HFF-Myc (cell line): ENCODE results near the gene NFE2L3.

Source experiments
- DNase-seq: peaks from one replicate; pipeline ENCODE4 v3.0.0-alpha.2; 2011; ENCODE audit warnings: low read depth; ENCODE audit errors: extremely low read depth
- H3K4me3 ChIP-seq: replicated peaks from 2 replicates; pipeline ENCODE4 v1.5.1; 2011; ENCODE audit warnings: low read depth, mild to moderate bottlenecking, control low read depth, low read length
- CTCF ChIP-seq: IDR thresholded peaks from 2 replicates; pipeline ENCODE4 v1.5.1; 2012; ENCODE audit warnings: mild to moderate bottlenecking, low read depth, low read length, control low read depth; ENCODE audit errors: missing control alignments

The NFE2L3 gene

DNA sequence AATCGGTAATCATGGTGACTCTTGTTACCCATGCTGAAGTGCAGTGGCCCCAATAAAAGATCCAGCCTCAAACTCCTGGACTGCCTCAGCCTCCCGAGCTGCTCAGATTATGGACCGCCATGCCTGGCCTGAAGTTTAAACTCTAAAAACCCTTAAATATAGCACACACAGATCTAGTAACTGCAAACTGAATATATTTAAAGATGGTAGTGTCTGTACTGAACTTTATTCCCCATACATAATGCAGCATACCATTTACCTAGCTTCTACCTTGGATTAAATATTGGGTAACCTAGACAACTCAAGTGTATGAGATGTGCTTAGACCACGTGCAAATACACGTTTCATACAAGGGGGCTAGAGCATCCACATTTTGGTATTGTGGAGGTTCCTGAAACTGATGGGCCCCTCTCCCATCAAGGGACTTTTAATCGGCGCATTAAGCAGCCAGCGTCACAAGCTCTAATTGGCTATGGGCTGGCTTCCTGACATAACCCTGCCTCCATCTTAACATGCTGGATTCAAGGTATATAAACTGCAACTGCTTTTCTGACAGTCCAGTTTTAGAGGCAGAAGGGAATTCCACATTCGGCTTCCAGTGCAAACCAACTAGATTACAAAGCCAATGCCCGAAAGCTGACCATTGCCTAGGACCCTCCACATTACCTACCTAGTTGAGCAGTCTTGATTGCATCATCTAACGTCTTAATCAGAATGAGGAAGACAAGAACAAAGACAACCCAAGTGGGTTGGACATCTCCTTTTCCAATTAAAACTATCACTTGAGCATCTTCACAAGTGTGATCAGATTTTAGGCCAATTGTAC is 35.6 kb downstream of the NFE2L3 start:
- no peak for TF ChIP-seq CTCF
- DNase-seq = no peak
- H3K4me3 ChIP-seq = no peak overlapping the region

- TF ChIP-seq CTCF = no peak
- H3K4me3 ChIP-seq = no peak overlapping the region
- no peak for DNase-seq
These were observed 36.4 kb downstream of the NFE2L3 start for GRCh38 chr7:26188206-26188956.

DNA sequence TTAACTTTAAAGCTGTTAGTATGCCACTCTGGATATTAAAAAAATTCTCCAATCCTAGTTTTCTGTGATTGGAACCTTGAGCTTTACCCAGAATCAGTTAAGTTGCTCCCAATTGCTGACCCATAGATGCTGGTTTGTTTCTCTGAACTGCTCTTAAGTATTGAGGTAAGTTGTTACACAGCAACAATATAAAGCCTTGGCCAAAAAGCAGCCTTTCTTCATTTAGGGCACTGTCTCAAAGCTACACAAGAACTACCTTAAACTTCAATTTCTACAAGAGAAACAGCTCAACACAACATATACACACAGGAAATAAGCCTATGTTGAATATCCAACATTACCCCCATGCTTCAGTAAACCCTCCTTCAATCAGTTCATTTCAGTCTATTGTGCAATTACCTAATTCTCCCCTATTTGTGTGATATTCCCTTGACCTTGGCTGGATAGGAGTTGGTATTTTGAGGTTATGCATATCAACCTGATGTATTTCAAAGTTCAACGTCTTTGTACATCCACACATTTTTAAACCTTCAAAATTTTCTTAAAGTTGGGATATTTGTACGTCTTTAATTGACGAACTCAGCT is 37.1 kb downstream of the NFE2L3 start:
- no peak overlapping the region for H3K4me3 ChIP-seq
- no peak for DNase-seq
- TF ChIP-seq CTCF = no peak

- TF ChIP-seq CTCF = no peak
- DNase-seq = no peak
- no peak overlapping the region for H3K4me3 ChIP-seq
These were observed 37.7 kb downstream of the NFE2L3 start for GRCh38 chr7:26189697-26190096.

DNA sequence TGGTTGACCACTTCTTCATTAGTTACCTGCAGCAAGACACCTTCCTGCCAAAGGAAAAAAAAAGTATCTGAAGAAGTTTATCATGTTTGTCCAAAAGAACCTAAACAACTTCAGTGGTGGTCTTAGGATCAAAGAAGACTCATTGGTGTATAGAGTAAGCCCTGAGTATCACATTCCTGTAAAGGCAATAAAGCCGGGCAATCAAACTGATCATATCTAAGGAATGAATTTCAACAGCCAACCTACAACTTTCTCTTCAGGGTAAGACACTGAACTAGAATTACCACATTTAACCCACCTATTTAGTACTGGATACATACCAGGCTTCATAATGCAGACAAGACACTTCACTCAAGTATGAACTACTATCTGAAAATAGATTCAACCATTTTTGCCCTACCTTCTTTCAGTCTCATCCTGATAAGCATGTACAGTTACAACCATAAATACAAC is 38.4 kb downstream of the NFE2L3 start:
- no peak for TF ChIP-seq CTCF
- no peak for DNase-seq
- H3K4me3 ChIP-seq = no peak overlapping the region

GRCh38 chr7:26191233-26191973 is 39.4 kb downstream of the NFE2L3 start:
- TF ChIP-seq CTCF = no peak
- H3K4me3 ChIP-seq = no peak overlapping the region
- no peak for DNase-seq
